AG20443 (cell line): ENCODE data around the gene OR6C68.
"Not testable (repeated sequence)": the region's sequence is repeated elsewhere in the genome, so short reads cannot be mapped to it uniquely, and the experiment has no call there.

Source experiments
- DNase-seq: peaks from one replicate; pipeline ENCODE4 v3.0.0; 2012; ENCODE audit warnings: low spot score, mixed read lengths

Gene OR6C68

DNA sequence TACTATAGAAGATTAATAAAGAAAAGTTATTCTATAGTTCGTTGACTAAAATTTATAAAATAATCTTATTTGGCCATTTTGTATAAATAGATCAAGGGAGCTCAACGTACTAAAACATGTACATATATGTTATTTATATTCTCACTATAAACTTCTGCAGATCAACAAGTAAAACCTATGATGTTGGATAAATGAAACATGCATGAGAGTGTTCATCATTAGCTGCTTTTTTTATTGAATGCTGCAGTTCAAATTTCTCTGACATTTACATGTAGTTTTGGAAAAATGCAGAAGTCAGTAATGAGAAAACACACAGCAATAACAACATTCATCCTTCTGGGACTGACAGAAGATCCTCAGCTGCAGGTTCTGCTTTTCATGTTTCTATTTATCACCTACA, at the start of gene OR6C68:
OR6C68 (plus strand) TSS at position 301 of the 400 bp plus-strand sequence; CDS start at position 301, 0 bp downstream.
- DNase-seq = no peak

DNA sequence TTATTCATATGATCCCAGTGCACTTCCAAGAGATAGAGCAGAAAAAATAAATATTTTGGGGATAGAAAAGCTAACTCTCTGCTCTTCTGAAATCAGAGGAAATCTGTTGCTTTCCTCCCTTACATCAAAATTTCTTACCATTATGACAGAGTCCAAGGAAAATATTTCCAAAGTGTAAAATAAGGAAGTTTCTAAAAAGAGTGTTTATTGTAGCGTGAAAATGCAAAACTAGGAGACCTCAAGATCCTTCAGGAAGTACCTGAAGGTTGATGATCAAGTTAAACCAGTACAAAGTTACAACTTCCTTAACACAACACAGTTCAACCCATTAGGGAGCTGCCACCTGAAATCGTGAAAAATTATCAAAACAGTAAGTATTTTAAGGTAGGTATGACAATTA, 48.4 kb upstream of the OR6C68 start, which contains the start of gene OR6C2:
OR6C2 (plus strand) TSS at position 301 of the 400 bp plus-strand sequence. CDS start 8,138 bp downstream, outside the sequence.
- no peak for DNase-seq

DNA sequence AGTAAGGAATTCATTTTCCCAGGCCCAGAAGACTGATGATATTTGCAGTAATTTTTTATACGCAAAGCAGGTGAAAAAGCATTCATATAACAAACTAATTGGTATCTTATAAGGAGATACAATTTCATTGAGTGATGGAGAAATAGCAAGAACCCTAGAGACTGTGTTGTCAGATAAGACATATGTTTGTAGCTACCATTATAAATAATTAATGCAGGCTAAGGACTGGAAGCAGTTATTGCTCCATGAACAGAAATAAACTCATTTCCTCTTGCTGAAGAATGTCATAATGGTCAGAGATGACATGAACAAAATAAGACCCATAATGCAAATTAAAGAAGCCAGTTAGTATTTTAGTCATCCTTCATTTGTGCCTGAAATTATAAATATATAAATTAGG, 46.8 kb upstream of the OR6C68 start:
- DNase-seq = no peak

DNA sequence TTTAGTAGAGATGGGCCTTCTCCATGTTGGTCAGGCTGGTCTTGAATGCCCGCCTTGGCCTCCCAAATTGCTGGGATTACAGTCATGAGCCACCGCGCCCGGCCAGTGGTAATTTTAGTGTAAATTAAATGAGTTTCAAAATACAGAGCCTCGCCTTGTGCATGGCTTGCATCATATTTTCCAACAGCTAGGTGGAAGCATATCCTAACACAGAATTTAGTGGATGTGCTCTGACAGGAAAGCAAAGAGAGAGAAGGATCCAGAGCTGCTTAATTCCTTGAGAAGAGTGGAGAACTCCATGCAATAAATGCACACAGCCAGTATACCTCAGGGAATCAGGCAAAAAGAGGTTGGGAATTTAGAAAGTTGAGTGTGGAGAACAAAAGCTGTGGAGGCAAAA, 45.9 kb upstream of the OR6C68 start:
- DNase-seq = no peak

DNA sequence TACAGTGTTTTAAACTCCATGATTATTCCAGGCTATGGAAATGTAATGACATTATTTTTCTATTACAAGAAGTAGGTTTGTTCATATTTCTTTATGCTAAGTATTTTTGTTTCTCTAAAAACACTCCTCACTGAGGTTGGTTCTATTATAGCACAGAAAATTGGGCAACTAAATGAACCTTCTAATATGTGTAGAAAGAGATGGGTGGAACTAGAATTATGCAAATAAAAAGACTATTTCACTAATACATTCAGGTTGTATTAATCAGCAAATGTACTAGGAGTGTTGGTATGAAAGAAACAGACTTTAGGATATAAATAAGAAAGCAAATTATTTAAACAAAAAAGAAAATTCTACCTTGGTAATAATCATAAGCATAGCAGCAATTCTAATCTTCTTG, 43.4 kb upstream of the OR6C68 start:
- DNase-seq = no peak

DNA sequence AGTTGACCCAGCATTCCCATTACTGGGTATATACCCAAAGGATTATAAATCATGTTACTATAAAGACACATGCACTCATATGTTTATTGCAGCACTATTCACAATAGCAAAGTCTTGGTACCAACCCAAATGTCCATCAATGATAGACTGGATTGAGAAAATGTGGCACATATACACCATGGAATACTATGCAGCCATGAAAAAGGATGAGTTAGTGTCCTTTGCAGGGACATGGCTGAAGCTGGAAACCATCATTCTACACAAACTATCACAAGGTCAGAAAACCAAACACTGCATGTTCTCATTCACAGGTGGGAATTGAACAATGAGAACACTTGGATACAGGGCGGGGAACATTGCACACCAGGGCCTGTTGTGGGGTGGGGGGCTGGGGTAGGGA, 27.3 kb upstream of the OR6C68 start:
- not testable (repeated sequence) for DNase-seq

DNA sequence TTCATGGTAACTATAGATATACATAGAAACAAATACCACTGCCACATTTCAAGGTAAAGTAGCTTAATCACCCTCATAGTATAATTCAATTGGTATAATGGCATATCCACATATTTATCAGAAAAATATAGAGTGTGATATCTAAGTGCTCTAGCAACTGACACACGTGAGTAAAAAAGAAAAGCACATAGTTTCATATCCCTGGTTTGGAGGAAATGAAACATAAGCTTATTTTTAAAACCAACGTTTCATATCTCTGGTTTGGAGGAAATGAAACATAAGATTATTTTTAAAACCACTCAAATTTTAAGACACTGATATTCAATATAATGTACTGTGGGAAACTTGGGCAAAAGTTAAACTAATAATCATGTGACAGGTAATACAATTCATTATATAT, 24.3 kb upstream of the OR6C68 start:
- no peak for DNase-seq

DNA sequence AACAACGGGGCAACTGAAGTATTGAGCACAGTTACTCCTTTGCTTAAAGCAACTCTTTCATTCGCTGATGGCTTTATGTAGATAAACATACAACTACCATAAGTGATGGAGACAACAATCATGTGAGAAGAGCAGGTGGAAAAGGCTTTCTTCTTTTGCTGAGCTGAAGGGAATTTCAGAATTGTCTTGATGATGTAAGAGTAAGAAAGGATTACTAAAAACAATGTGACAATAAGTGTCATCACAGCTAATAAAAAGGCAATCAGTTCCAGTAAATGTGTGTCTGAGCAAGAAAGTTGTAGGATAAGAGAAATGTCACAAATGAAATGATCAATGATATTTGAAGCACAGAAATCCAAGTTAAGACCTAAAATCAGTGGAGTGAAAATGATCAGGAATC, 22.9 kb upstream of the OR6C68 start:
- no peak for DNase-seq

DNA sequence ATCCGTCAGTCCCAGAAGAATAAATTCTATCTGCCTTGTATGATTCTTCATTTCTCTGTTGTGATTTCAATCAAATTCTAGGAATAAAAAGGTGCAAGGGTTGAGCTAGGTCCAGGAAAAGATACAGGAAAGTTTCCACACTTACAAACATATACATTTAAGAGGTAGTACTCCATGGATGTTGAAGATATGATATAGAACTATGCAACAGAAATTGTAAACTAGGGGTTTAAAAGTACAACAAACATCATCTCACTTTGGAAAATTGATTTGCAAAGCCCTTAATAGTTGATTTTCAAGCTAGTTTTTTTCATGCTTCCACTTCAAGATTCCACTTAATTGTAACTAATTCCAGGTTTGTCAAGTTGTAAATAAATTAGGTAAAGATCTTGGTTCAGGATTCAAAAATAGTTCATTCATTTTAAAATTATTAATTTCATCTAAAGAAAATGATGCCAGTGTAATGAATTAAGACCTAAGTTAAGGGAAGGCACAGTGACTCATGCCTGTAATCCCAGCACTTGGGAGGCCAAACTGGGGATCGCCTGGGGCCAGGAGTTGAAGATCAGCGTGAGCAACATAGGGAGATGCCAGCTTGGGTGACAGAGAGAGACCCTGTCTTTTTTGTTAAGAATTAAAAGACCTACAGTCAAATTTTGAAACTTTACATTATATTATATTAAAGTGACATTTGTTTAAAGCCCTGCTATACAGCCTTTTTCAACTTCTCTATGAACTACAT, 21.9 kb upstream of the OR6C68 start, which contains the start of gene OR6C70:
OR6C70 (minus strand) TSS at position 51 of the 742 bp plus-strand sequence; CDS start at position 51, 0 bp downstream.
- DNase-seq = no peak

DNA sequence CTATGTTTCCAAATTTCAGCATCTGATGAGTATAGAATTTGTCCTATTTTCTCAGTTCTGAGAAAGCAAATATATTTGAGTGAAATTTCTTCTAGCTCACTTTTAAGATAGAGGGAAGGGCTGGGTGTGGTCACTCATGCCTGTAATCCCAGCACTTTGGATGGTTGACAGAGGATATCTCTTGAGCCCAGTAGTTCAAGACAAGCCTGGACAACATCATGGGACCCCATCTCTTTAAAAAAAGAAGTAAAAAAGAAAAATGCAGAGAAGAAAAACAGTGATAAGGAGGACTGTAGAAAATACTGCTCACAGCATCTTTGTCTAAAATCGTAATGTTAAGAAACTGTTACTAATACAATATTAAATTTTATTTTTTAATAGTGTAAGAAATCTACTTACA, 19.9 kb upstream of the OR6C68 start:
- no peak for DNase-seq

DNA sequence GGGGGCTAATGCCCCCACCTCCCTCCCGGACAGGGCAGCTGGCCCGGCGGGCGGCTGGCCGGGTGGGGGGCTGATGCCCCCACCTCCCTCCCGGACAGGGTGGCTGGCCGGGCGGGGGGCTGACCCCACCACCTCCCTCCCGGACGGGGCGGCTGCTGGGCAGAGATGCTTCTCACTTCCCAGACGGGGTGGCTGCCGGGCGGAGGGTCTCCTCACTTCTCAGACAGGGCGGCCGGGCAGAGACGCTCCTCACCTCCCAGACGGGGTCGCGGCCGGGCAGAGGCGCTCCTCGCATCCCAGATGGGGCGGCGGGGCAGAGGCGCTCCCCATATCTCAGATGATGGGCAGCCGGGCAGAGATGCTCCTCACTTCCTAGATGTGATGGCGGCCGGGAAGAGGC, 13.0 kb upstream of the OR6C68 start:
- DNase-seq = not testable (repeated sequence)

DNA sequence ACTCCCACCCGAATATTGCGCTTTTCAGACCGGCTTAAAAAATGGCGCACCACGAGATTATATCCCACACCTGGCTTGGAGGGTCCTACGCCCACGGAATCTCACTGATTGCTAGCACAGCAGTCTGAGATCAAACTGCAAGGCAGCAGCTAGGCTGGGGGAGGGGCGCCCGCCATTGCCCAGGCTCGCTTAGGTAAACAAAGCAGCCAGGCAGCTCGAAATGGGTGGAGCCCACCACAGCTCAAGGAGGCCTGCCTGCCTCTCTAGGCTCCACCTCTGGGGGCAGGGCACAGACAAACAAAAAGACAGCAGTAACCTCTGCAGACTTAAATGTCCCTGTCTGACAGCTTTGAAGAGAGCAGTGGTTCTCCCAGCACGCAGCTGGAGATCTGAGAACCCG, 7.9 kb upstream of the OR6C68 start:
- DNase-seq = not testable (repeated sequence)

DNA sequence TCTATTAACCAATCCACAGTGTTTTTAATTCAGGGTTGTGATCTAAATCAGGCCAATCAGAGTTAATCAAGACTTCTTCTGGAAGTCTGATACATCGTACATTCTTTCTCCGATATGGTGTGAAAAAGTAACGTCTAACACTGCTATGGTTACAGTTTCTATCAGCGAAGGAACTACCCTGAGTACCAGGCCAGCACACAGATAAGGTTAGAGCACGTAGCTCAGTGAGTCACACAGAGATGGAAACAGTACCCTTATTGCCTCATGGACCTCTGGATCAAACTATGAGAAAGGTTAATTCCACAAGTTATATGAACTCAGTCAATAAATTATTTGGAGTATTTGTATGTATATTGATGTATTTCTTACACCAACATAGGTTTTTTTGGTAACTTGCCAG, 3.3 kb downstream of the OR6C68 start:
- DNase-seq = no peak

DNA sequence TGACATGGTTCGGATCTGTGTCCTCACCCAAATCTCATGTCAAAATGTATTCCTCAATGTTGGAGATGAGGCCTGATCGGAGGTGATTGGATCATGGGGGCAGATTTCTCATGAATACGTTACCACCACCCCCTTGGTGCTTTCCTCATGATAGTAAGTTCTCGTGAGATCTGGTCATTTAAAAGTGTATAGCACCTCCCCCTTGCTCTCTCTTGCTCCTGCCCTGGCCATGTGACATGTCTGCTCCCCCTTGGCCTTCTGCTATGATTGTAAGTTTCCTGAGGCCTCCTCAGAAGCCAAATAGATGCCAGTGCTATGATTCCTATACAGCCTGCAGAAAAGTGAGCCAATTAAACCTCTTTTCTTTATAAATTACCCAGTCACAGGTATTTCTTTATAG, 7.1 kb downstream of the OR6C68 start:
- no peak for DNase-seq

DNA sequence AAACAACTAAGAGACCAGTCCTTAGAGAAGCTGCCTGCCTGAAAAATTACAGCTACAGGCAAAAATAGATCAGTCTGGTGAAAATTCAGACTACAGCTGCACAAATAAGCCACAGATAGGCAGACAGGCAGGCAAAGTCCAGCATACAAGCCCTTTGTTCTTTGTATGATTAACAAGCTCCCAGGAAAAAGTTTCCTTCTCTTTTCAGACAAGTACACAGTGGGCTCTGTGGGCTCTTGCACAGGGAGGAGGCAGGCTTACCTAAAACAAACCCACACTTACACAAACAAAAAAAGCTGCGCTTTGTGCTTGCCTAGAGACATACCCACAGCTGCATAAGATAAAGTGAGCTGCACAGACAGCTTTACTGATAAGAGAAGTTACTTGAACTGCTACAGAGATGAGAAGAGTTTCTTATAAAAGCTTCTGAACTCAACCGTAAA, 7.7 kb downstream of the OR6C68 start:
- no peak for DNase-seq

DNA sequence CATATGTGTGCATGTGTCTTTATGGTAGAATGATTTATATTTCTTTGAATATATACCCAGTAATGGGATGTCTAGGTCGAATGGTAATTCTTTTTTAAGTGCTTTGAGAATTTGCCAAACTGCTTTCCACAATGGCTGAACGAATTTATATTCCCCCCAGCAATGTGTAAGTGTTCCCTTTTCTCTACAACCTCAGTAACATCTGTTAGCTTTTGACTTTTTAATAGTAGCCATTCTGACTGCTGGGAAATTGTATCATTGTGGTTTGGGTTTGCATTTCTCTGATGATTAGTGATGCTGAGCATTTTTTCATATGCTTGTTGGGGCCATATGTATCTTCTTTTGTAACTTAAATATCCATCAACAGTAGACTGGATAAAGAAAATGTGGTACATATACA, 9.4 kb downstream of the OR6C68 start:
- no peak for DNase-seq

DNA sequence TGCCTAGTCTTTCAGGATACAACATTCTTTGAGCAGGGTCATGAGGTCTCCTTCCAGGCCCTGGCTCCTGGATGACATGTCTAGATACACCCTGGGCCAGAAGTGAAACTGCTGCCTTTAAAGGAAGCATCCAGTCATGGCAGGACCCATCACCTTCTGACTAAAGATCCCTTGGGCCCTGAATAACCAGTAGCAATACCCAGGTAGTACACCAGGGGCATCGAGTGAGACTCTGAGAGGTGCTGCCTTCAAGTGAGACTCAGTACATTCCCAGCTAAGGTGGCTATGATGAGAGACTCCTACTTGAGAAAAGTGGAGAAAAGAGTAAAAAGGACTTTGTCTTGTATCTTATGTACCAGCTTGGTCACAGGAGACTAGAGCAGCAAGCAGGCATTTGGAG, 23.5 kb downstream of the OR6C68 start:
- no peak for DNase-seq

DNA sequence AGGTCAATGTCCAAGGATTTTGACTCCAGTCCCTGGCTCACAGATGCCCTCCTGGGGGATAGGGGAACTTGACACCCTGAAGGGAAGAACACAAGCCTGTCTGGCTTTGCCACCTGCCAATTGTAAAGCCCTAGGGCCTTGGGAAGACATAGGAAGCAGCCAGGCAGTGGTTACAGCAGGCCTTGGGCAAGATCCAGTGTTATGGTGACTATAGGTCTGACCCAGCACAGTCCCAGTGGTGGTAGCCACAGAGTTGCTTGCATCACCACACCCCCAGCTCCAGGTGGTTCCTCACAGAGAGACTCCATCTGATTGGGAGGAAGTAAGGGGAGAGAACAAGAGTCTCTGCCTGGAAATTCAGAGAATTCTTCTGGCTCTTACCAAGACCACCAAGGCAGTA, 24.2 kb downstream of the OR6C68 start:
- DNase-seq = no peak
